Endothelial cell of umbilical vein (primary cell): Measurements from ENCODE around the gene ADCY2. TPM values are rescaled to one million over a fixed set of nuclear protein-coding genes. Genes with fewer than 3 reads are reported as not detected.

Experiments
- BruUV-seq: library from RNA; stranded (reverse); fragments of 400-500 nt; replicated peaks from 2 replicates; lab custom pipeline; 2021; lab: Mats Ljungman, UMichigan
- CTCF ChIA-PET: fragments of 300-600, 350-600 bp; sonication (Branson Sonifier 250); formaldehyde crosslinking; loops from one replicate; lab custom pipeline; 2021; ENCODE audit warnings: antibody characterized with exemption, inconsistent platforms; lab: Charles Lee
- POLR2A ChIA-PET: fragments of 300-600, 350-600 bp; sonication (Branson Sonifier 250); formaldehyde crosslinking; loops from one replicate; lab custom pipeline; 2021; ENCODE audit warnings: antibody characterized with exemption, inconsistent platforms; lab: Charles Lee
- DNase-seq: peaks from one replicate; pipeline ENCODE4 v3.0.0-alpha.2; 2011; ENCODE audit warnings: low read depth, low spot score
- FAIRE-seq: peaks from 2 replicates; lab custom pipeline; 2011; peaks lifted over from hg19 to GRCh38; lab: Jason Lieb, UNC
- H2AFZ ChIP-seq: 2 replicates; pipeline ENCODE4 v1.6.0; 2012; ENCODE audit warnings: low read depth, low read length, control low read depth, inconsistent platforms
- H3K27ac ChIP-seq: 2 replicates; pipeline ENCODE4 v1.5.1; 2011; ENCODE audit warnings: low read depth, mild to moderate bottlenecking, control low read depth, low read length, moderate library complexity; ENCODE audit not compliant: insufficient read depth
- H3K27me3 ChIP-seq, 2 experiments: 2 replicates each; pipeline versions ENCODE4 v1.6.0 to v1.6.1; 2011; ENCODE audit warnings: low read length in 2 of 2, mixed read lengths in 1 of 2; ENCODE audit not compliant: control insufficient read depth in 2 of 2, insufficient read depth in 2 of 2
- H3K36me3 ChIP-seq, 2 experiments: 2 replicates in 1 of 2; 3 replicates in 1 of 2; pipeline ENCODE4 v1.5.1; 2011; ENCODE audit warnings: low read length in 2 of 2, mild to moderate bottlenecking in 1 of 2, moderate library complexity in 1 of 2; ENCODE audit not compliant: control insufficient read depth in 2 of 2, insufficient read depth in 2 of 2; ENCODE audit errors: extremely low read depth in 1 of 2
- H3K4me1 ChIP-seq: 3 replicates; pipeline ENCODE4 v1.5.1; 2011; ENCODE audit warnings: mild to moderate bottlenecking, low read length; ENCODE audit not compliant: control insufficient read depth, insufficient read depth; ENCODE audit errors: extremely low read depth
- H3K4me2 ChIP-seq: 2 replicates; pipeline ENCODE4 v1.6.1; 2011; ENCODE audit warnings: low read length, control low read depth, mixed read lengths; ENCODE audit not compliant: insufficient read depth
- H3K4me3 ChIP-seq, 3 experiments: fragments of 200-600 bp in 1 of 3; sonication (generic), shearing (Covaris generic) in 1 of 3; replicated peaks in 1 of 3; 2 replicates each; pipeline ENCODE4 v1.5.1; 2011 to 2016; ENCODE audit warnings: control low read depth in 3 of 3, low read length in 3 of 3, mild to moderate bottlenecking in 2 of 3, inconsistent platforms in 1 of 3, low read depth in 1 of 3, moderate library complexity in 1 of 3; ENCODE audit not compliant: insufficient read depth in 1 of 3
- H3K79me2 ChIP-seq: 2 replicates; pipeline ENCODE4 v1.6.0; 2012; ENCODE audit warnings: low read length, inconsistent platforms; ENCODE audit not compliant: control insufficient read depth, insufficient read depth
- H3K9ac ChIP-seq: replicated peaks from 2 replicates; pipeline ENCODE3; 2011; ENCODE audit warnings: low read length, control low read depth; ENCODE audit not compliant: insufficient read depth; ENCODE audit errors: extremely low read depth
- H3K9me1 ChIP-seq: replicated peaks from 3 replicates; pipeline ENCODE4 v1.6.0; 2011; ENCODE audit warnings: mild to moderate bottlenecking, low read length; ENCODE audit not compliant: control insufficient read depth, insufficient read depth; ENCODE audit errors: extremely low read depth
- H3K9me3 ChIP-seq: replicated peaks from 2 replicates; pipeline ENCODE4 v1.5.1; 2012; ENCODE audit warnings: low read length, inconsistent platforms; ENCODE audit not compliant: control insufficient read depth, insufficient read depth
- H4K20me1 ChIP-seq: replicated peaks from 2 replicates; pipeline ENCODE3; 2011; ENCODE audit warnings: mild to moderate bottlenecking, low read length; ENCODE audit not compliant: control insufficient read depth, insufficient read depth; ENCODE audit errors: extremely low read depth
- CTCF ChIP-seq, 2 donors: IDR thresholded peaks; 1 replicate in 1 of 2; 2 replicates in 1 of 2; pipeline ENCODE4 v1.5.1; 2011; ENCODE audit warnings: low read length in 2 of 2, mild to moderate bottlenecking in 2 of 2, moderate library complexity in 2 of 2, control low read depth in 1 of 2, inconsistent platforms in 1 of 2, low read depth in 1 of 2; ENCODE audit not compliant: insufficient read depth in 1 of 2; ENCODE audit errors: extremely low read depth in 1 of 2
- EZH2 ChIP-seq: IDR thresholded peaks from 2 replicates; pipeline ENCODE4 v1.6.1; 2012; ENCODE audit warnings: borderline replicate concordance, low read depth, mild to moderate bottlenecking, moderate library complexity, low read length, inconsistent platforms; ENCODE audit not compliant: severe bottlenecking
- FOS ChIP-seq: IDR thresholded peaks from 2 replicates; pipeline ENCODE4 v1.6.1; 2011; ENCODE audit warnings: mild to moderate bottlenecking, low read length, moderate library complexity, borderline replicate concordance; ENCODE audit not compliant: insufficient read depth
- GATA2 ChIP-seq: IDR thresholded peaks from 2 replicates; pipeline ENCODE4 v1.7.0; 2011; ENCODE audit warnings: low read depth, mild to moderate bottlenecking, moderate library complexity, mixed read lengths, low read length; ENCODE audit not compliant: insufficient read length, insufficient read depth
- JUN ChIP-seq: IDR thresholded peaks from 2 replicates; pipeline ENCODE4 v1.6.1; 2011; ENCODE audit warnings: borderline replicate concordance, low read depth; ENCODE audit not compliant: insufficient read length, insufficient read depth
- MAX ChIP-seq: IDR thresholded peaks from 2 replicates; pipeline ENCODE4 v1.6.1; 2011; ENCODE audit not compliant: insufficient read depth, insufficient read length
- MYC ChIP-seq: IDR thresholded peaks from one replicate; pipeline ENCODE4 v1.6.1; 2011; ENCODE audit warnings: mild to moderate bottlenecking, low read depth, low read length
- POLR2A ChIP-seq: IDR thresholded peaks from 2 replicates; pipeline ENCODE4 v1.6.1; 2012; ENCODE audit warnings: low read depth, mild to moderate bottlenecking, control low read depth, low read length
- POLR2AphosphoS5 ChIP-seq: IDR thresholded peaks from 2 replicates; pipeline ENCODE4 v1.6.1; 2012; ENCODE audit warnings: low read depth, mild to moderate bottlenecking, control low read depth, low read length, moderate library complexity; ENCODE audit not compliant: insufficient read depth
- dilution Hi-C: fragments of 300-500 bp; cut with MboI; formaldehyde crosslinking; loops from one replicate; pipeline ENCODE4 v1.15.0; 2019; ENCODE audit warnings: low sequenced_read_pairs; ENCODE audit not compliant: extremely low pct_ligation_motif_present
- intact Hi-C: fragments of 100-400 bp; cut with micrococcal nuclease; formaldehyde crosslinking; loops from one replicate; pipeline ENCODE4 v1.10.0; 2022
- polyA plus RNA-seq, 4 experiments: library from polyadenylated mRNA; depleted of rRNA in 3 of 4; stranded (reverse) in 3 of 4; unstranded in 1 of 4; fragments of >200 nt; gene quantifications; 2 replicates each; pipeline versions ENCODE4 v1.2.1 to v1.2.3, GENCODE V29; 2011 to 2012; ENCODE audit warnings: missing spikeins in 1 of 4
- total RNA-seq: library from RNA; stranded (reverse); gene quantifications from 2 replicates; pipeline ENCODE4 v1.2.3, GENCODE V29; 2021

Gene ADCY2
- total and polyA plus RNA-seq, 2 donors (not counting 3 experiments of a cell fraction or from before 2014, with no cell fraction given), result under 0.01 TPM; not detected in 1

- ChIA-PET CTCF (no interaction called here), POLR2A (no interaction called here)
- FAIRE-seq (no peak), DNase-seq (no peak)
- no peak overlapping the region for H3K9ac ChIP-seq
- no peaks in the 10 kb centered on the region for H3K27me3 ChIP-seq
- no peak for TF ChIP-seq GATA2
- TF ChIP-seq POLR2A, result no peak
- TF ChIP-seq MAX, result no peak
- TF ChIP-seq MYC, result no peak
- no peak for TF ChIP-seq FOS
- TF ChIP-seq POLR2AphosphoS5, result no peak
- no peak for TF ChIP-seq CTCF (IDR thresholded peaks at IDR 0.05; ENCODE audit: extremely low read depth in 1 of 2, insufficient read depth in 1 of 2, low read depth in 1 of 2, low read length in 2 of 2)
- no peak for TF ChIP-seq JUN
- no peak for TF ChIP-seq EZH2
- H4K20me1 ChIP-seq, result no peaks in the 10 kb centered on the region
- no peak overlapping the region for H3K27ac ChIP-seq
- no peak overlapping the region for H2AFZ ChIP-seq
- H3K4me1 ChIP-seq, result no peaks in the 10 kb centered on the region
- dilution Hi-C loops (no loop called here), intact Hi-C loops (no loop called here)
- H3K9me1 ChIP-seq, result no peaks in the 10 kb centered on the region
- no peaks in the 10 kb centered on the region for H3K36me3 ChIP-seq
- H3K9me3 ChIP-seq, result peaks cover 2% of the 10 kb centered on the region
- BruUV-seq, result no TSS peak
- H3K79me2 ChIP-seq, result no peaks in the 10 kb centered on the region
- no peak overlapping the region for H3K4me2 ChIP-seq
- H3K4me3 ChIP-seq, result no peak overlapping the region
Measured at GRCh38 chr5:7609726-7610125, 213.8 kb downstream of the ADCY2 start.
